GM18907 (cell line): Measurements from ENCODE around the gene TMED8.
"Not testable (repeated sequence)": the region's sequence is repeated elsewhere in the genome, so short reads cannot be mapped to it uniquely, and the experiment has no call there.

Experiments
- ATAC-seq: cut with Tn5 transposase; IDR thresholded peaks from one replicate; pipeline ENCODE4 v1.9.1; 2021; ENCODE audit warnings: mild to moderate bottlenecking, moderate library complexity; ENCODE audit not compliant: unreplicated experiment

TMED8 gene, protein sequence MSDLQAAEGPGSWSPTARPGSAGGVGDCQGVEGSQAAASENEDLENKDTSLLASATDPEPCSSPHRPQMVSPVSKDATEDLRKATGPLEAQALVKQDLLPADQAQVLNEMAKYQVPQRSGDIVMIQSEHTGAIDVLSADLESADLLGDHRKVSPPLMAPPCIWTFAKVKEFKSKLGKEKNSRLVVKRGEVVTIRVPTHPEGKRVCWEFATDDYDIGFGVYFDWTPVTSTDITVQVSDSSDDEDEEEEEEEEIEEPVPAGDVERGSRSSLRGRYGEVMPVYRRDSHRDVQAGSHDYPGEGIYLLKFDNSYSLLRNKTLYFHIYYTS

DNA sequence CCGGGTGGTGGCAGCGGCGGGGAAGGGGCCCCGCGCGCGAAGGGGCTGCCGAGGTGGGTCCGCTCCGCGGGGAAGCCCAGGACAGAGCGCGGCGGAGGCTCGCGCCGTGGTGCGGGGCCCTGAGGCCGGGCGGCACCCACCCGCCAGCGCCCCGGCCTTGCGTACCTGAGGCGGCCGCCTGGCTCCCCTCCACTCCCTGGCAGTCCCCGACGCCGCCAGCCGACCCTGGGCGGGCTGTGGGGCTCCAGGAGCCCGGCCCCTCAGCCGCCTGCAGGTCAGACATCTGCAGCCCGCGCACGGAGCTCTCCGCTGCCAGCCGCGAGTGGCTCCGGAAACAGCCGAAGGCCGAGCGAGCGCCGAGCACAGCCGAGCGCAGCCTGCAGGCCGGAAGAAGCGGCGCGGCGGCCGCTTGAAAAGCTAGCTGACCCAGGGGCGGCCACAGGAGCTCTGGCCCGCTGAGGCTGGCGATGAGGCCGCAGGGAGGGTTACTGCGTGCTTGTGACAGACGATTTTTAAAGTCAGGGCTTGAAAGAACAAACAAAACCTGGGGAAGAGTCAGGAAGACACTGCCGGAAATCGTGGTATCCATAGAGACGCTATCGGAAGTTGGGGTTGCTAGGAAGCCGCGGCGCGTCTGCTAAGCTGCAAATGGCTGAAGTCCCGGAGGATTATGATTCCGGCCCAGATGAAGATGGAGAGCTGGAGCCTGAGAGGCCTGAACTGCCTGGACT, at the start of gene TMED8, which contains the start of gene SAMD15:
TMED8 (minus strand) TSS at position 324 of the 731 bp plus-strand sequence; CDS start at position 283, 41 bp downstream.
SAMD15 (plus strand) TSS at position 609 of the 731 bp plus-strand sequence; CDS start at position 649, 40 bp downstream.
- ATAC-seq, result peak; percentile 87

DNA sequence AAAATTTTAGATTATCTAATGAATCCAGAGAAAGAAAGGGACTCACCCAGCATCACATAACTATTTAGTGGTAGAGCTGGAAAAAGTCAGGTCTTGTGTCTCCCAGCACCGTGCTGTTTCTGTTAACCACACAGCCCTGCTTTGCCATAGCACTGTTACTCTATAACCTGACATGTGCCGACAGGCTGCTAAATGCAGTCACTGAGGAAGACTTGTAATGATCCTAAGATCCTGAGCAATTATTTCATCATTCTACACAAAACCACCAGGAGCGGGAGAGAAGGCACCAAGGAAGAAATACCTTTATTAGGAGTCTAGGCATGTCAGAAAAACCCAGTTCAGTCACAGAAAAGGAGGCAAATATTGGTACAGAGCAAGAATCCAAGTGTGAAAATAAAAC, 49.5 kb upstream of the TMED8 start:
- ATAC-seq, result no peak

DNA sequence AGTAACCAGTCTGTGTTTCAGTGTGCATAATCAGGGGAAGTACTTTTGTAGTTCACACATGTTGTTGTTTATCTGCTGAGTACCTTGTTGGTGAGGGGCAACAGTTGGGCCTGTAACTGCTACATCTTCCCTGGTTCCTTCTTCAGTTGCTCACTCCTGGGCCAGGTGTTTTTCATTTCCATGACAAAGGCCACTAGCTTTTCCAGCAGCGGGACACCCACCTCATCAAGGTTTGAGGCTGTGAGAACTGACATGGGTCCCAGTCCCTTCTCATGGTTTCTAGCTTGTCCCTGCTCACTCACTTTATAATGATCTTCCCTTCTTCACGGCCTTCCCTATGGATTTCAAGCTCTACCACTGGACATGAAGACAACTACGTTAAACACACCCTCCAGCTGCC, 48.0 kb upstream of the TMED8 start:
- ATAC-seq, result no peak

DNA sequence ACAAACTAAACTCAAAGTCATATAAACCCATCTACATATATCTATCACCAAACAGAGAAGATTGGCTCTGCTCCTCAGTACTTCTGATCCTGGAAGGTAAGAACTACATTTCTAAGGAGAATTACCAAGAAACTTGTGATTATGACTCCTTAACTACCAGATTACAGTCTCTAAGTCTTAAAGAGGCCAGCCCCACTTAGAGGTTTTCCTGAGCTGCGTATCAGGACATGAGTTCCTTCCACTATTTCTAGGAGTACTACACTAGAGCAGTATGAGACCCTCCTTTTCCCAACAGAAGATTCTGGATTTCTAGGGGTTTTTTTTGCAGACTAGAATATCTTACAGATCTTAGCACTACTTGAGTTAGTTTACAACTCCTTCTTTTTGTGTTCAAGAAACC, 46.5 kb upstream of the TMED8 start, which contains the start of gene NOXRED1:
NOXRED1 (minus strand) TSS at position 101 of the 400 bp plus-strand sequence. CDS start 634 bp downstream, outside the sequence.
- no peak for ATAC-seq

DNA sequence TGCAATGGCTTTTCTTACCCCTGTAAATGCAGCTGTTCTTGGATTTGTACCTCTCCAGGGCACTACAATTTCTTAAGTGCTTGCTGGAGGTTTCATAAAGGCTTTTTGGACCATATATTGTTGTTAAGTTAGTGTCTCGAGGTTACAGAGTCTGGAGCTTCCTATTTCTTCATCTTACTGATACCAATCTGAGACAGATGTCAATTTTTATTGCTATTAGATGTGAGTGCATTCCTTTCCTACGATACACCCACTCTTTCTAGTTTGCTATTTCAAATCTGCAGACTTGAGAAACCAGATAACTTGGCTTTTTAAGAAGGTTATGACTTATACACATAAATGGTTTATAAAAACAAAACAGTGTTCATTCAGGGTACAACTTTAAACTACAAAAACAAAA, 44.3 kb upstream of the TMED8 start:
- no peak for ATAC-seq

DNA sequence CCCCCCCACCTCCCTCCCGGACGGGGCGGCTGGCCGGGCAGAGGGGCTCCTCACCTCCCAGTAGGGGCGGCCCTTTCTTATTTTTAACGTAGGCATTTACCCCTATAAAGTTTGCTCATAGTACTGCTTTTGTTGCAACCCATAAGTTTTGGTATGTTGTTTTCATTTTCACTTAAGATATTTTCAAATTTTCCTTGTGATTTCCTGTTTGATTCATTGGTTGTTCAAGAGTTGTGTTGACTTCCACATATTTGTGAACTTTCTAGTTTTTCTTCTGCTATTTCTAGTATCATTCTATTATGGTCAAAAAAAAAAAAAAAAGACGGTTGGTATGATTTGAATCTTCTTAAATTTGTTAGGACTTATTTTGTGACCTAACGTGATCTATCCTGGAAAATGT, 39.9 kb upstream of the TMED8 start:
- no peak for ATAC-seq

DNA sequence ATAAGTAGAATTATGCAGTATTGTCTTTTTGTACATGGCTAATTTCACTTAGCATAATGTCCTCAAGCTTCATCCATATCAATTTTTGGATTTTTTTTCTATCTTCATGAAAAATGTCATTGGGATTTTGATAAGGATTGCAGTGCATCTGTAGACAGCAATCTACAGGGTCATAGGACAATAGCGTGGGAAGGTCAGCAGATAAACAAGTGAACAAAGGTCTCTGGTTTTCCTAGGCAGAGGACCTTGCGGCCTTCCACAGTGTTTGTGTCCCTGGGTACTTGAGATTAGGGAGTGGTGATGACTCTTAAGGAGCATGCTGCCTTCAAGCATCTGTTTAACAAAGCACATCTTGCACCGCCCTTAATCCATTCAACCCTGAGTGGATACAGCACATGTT, 39.2 kb upstream of the TMED8 start:
- not testable (repeated sequence) for ATAC-seq

DNA sequence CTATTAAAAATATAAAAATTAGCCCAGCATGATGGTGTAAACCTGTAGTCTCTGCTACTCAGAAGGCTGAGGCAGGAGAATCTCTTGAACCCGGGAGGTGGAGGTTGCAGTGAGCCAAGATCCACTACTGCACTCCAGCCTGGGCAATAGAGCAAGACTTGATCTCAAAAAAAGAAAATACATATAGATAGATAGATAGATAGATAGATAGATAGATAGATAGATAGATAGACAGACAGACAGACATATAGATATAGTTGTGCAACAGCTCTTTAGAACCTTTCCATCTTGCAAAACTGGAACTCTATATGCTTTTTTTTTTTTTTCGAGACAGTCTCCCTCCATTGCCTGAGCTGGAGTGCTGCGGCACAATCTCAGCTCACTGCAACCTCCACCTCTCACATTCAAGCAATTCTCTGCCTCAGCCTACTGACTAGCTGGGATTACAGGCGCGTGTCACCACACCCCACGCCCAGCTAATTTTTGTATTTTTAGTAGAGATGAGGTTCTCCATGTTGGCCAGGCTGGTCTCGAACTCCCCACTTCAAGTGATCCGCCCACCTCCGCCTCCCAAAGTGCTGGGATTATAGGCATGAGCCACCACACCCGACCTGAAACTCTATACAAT, 38.6 kb upstream of the TMED8 start:
- not testable (repeated sequence) for ATAC-seq

DNA sequence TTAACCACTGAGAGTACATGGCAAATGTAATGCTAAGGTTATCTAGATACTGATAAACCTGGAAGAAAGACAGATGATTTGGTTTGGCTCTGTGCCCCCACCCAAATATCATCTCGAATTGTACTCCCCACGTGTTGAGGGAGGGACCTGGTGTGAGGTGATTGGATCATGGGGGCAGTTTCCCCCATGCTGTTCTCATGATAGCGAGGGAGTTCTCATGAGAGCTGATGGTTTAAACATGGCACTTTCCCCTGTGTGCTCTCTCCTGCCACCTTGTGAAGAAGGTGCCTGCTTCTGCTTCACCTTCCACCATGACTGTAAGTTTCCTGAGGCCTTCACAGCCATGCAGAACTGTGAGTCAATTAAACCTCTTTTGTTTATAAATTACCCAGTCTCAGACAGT, 32.2 kb upstream of the TMED8 start:
- ATAC-seq, result no peak

DNA sequence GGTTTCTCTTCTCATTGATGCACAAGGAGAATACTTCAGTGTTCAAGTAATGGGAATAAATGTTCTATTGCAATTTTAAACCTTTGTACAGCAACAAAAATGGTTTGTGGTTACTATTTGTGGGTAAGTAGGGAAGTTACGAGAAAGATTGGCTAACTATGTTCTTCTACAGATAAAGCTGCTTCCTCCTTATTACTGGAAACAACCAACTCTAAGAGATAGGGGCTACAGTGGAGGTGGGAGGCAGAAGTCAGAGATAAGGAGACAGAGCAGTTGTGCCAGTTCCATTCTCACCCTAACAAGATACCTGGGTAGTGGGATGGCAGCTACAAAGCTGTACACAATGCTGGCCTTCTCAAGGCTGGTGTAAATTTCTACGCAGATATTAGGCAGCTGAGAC, 30.3 kb upstream of the TMED8 start:
- no peak for ATAC-seq

DNA sequence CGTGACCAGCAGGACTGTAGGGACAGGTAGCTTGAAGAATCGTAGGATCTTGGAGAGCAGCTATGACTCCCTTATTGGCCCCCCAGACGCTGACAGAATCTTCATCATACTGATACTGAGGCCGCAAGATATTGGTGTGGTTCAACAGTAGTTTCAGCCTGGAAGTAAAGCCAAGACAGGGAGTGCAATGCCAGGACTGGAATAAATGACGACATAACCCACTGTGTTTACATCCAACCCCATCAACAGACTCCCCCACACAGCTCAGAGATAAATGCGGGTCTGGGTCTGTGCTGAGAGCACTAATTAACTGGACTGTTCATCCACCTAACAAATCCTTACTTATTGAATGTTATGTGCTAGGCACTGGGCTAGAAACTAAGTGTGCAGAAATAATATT, 29.8 kb upstream of the TMED8 start:
- ATAC-seq, result no peak

DNA sequence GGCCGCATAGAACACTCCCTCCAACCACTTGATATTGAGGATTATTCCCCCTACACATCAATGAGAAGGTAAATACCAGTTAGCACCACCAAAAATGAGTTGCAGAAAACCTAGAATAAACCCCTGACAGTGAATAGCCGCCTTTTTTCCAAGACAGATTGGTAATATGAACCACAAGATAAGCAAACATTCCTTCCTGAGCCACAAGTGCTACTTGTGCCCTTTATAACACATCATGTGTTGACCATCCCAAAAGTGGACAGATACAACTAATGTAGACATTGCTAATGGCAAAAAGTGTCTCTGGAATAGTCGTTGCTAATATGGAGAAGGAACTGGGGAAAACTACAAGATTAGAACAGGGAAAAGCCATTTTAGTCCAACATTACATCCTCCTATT, 29.2 kb upstream of the TMED8 start:
- ATAC-seq, result no peak

DNA sequence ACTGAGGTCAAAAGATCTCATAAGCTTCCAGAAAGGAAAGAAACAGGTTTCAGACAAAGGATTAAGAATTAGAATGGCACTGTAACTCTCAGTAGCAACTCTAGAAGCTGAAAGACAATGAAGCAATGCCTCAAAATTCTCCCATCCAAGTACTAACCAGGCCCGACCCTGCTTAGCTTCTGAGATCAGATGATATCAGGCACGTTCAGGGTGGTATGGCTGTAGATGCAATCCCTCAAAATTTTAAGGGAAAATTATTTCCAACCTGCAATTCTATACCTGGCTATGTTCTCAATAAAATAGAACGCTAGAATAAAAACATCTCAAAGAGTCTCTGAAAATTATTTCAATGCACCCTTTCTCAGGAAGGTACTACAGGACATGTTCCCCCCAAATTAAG, 26.9 kb upstream of the TMED8 start:
- no peak for ATAC-seq

DNA sequence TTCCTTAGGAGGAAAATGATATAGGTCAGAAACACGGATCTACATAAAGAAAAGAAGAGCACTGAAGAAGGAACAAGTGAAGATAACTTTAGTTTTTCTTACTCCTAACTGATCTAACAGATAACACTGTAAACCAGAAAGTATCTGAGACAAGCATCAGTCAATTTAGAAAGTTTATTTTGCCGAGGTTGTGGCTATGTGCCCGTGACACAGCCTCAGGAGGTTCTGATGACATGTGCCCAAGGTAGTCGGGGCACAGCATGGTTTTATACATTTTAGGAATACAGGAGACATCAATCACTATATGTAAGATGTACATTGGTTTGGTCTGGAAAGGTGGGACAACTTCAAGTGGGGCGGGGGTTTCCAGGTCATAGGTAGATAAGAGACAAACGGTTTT, 23.3 kb upstream of the TMED8 start:
- ATAC-seq, result no peak

DNA sequence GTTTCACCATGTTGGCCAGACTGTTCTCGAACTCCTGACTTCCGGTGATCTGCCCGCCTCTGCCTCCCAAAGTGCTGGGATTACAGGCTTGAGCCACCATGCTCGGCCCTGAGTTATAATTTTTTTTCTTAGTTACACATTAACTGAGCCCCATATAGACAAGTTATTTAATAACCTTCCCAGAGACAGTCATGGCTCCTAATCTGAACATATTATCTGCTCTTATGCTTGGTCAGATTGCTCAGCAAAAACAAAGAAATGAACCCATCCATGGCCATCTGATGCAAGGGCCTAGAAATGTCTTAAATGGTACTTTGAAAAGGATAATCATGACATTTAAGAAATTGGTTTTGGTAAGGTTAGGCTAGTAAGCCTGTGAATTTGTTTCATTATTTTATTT, 13.3 kb upstream of the TMED8 start:
- no peak for ATAC-seq

DNA sequence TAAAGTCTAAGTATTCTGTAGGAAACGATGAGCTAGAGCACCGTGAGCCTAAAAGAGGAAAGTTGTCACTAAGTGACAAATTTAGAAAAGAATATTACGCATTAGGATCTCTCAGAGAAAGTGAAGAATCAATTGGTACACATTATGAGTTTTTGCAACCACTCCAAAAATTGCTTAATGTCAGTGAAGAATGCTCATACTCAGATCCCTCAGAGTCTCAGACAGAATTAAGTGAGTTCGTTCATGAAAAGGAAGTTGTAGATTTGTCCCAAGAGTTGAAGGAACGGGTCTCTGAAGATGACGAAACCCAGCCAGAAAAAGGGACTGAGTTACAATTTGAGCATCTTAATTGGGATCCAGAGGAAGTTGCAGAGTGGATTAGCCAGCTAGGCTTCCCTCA, 1.8 kb upstream of the TMED8 start:
- ATAC-seq, result no peak

DNA sequence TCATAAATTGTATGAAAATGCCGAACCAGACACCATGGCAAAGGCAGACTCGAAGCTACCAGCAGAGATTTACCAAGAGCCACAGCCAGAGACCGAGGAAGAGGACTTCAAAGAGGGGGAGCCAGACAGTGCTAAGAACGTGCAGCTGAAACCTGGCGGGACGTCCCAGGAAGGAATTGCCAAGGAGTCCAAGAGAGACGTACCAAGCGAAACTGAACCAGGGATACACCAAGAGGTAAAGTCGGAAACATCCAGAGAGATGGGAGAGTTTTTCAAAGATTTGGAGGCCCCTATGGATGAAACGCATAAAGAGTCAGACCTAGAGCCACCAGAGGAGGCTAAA, 579 bp upstream of the TMED8 start:
- no peak for ATAC-seq

DNA sequence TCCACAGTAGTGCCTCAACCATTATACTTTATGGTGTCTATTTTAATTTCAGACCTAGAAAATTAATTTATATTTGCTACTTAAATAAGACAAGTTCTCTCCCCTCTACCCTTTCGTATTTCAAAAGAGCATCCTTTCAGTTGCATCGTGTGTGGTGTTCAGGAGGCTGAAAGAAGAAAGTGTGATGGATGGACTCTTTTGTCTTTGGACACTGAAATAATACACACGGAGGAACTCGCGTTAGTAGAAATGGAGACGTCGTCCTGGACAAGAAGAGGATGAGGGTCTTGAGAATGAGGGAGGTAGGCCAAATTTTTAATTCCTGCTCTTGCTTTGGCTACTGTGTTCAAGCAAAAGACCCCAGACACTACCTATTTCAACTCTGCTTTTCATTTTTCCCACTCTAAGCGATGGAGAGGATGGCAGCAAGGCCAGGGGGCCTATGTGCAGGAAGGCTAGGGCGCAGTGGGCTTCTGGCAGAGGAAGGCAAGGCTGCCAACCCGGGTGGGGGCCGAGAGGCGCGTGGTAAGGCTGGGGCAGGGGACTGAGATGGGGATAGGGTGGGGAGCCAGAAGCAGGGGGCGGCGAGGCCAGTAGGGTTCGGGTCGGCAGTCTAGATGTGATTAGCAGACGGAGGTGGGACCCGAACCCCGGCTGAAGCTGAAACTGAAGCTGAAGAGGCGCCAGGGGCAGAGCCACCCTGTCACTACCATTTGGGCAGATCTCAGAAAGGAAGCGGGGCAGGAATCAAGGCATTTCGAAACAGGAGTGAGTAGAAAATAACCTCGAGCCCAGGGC, 722 bp downstream of the TMED8 start:
- peak; percentile 14 for ATAC-seq

DNA sequence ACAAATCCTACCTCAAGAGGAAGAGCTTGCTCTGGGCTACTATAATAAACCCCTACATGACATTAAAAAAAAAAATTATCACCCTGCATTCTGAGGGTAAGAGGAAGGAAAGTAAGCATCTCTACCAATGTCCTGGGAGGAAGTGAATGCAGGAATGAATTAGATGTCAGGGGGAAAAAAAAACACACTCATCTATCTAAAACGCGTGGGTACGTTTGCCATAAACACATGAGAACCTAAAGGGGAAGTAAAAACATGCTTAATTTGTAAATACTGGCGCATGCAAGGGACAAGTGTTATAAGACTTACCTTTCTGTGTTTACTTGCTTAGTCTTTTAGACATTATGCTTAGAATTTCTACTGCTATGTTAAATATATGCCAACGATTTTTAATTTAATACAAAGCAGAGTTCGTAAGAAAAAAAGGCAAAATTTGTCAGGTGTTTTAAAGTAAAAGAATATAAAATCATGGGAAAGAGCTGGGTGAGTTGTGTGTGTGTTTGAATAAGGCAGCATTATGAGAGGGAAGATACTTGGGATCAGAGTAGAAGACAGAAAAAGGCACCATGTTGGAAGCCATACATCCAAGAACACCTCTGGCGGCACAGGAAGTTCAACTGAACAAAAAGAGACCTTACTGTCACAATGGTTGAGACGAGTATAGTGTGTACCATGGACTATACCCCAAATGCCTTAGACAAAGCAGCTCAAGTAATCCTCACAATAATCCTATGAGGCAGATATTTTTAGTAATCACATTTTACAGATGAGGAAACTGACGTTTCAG, 1.5 kb downstream of the TMED8 start:
- ATAC-seq, result no peak

DNA sequence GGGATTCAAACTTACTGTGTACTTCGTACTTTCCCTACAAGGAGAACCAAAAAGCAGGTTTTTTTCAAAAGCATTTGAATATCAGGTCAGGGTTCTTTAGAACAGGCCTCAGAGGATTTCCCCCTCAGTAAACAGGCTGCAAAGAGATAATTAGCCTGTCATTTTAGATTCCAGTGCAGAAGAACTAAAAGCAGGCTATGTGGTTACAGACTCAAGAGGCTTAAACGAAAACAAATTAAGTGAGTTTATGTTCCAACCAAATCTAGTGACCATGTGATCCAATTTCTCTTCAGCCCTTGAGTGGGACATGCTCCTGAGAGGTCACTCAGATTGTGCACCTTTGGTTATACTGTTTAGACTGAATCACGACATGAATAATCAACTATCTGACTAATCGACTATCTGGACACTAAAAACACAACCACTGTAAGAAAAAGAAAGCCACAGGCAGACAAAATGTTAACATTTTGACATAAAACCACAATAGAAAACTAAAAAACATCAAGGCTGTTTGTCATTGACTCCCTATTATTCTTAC, 4.5 kb downstream of the TMED8 start:
- peak; percentile 50 for ATAC-seq
